KOPT-K1 (cell line): ENCODE measurements around the gene CEBPG.

ENCODE experiments used
- H3K27ac ChIP-seq: fragments of 200-600 bp; sonication (generic); 2 replicates; pipeline ENCODE4 v1.5.1; 2016; ENCODE audit warnings: antibody characterized with exemption, mild to moderate bottlenecking, low read depth, low read length; ENCODE audit not compliant: poor library complexity, severe bottlenecking
- H3K36me3 ChIP-seq: fragments of 200-600 bp; sonication (generic); 2 replicates; pipeline ENCODE4 v1.5.1; 2017; ENCODE audit warnings: antibody characterized with exemption, mild to moderate bottlenecking, low read length, moderate library complexity; ENCODE audit not compliant: insufficient read depth
- H3K9me3 ChIP-seq: fragments of 200-600 bp; sonication (generic); 2 replicates; pipeline ENCODE4 v1.5.1; 2017; ENCODE audit warnings: antibody characterized with exemption, low read length, mild to moderate bottlenecking; ENCODE audit not compliant: insufficient read depth, poor library complexity, severe bottlenecking

Gene CEBPG

GRCh38 chr19:33422369-33423180 is 49.1 kb downstream of the CEBPG start:
- Histone ChIP-seq H3K27ac (no peak overlapping the region), H3K36me3 (no peaks in the 10 kb centered on the region), H3K9me3 (no peaks in the 10 kb centered on the region)

- no peaks in the 10 kb centered on the region for H3K36me3 ChIP-seq
- H3K27ac ChIP-seq, result no peak overlapping the region
- no peaks in the 10 kb centered on the region for H3K9me3 ChIP-seq
These were observed 50.7 kb downstream of the CEBPG start for GRCh38 chr19:33424181-33424580.

- Histone ChIP-seq H3K9me3 (no peaks in the 10 kb centered on the region), H3K36me3 (no peaks in the 10 kb centered on the region), H3K27ac (no peak overlapping the region)
These were observed 53.3 kb downstream of the CEBPG start for GRCh38 chr19:33426621-33427361.

- H3K36me3 ChIP-seq, result no peaks in the 10 kb centered on the region
- H3K9me3 ChIP-seq, result no peaks in the 10 kb centered on the region
- H3K27ac ChIP-seq, result no peak overlapping the region
These were observed 54.5 kb downstream of the CEBPG start for GRCh38 chr19:33427801-33428626.

GRCh38 chr19:33428627-33429125 is 55.2 kb downstream of the CEBPG start:
- H3K9me3 ChIP-seq, result no peaks in the 10 kb centered on the region
- H3K27ac ChIP-seq, result no peak overlapping the region
- H3K36me3 ChIP-seq, result no peaks in the 10 kb centered on the region

- Histone ChIP-seq H3K27ac (peak overlapping the region; percentile 24), H3K9me3 (no peaks in the 10 kb centered on the region), H3K36me3 (no peaks in the 10 kb centered on the region)
These were observed 56.6 kb downstream of the CEBPG start for GRCh38 chr19:33429891-33430673.

GRCh38 chr19:33430674-33431277 is 57.3 kb downstream of the CEBPG start:
- Histone ChIP-seq H3K27ac (peak overlapping the region; percentile 24), H3K9me3 (no peaks in the 10 kb centered on the region), H3K36me3 (no peaks in the 10 kb centered on the region)

- H3K9me3 ChIP-seq, result no peaks in the 10 kb centered on the region
- H3K36me3 ChIP-seq, result no peaks in the 10 kb centered on the region
- no peak overlapping the region for H3K27ac ChIP-seq
These were observed 58.5 kb downstream of the CEBPG start for GRCh38 chr19:33432015-33432414.
